IPS-15b (cell line): ENCODE measurements around the gene MIPOL1.

Source experiments
- H3K27me3 ChIP-seq: one replicate; pipeline ENCODE4 v1.6.1; 2013; ENCODE audit warnings: low read length; ENCODE audit not compliant: control insufficient read depth, insufficient read depth
- H3K36me3 ChIP-seq: one replicate; pipeline ENCODE4 v1.6.1; 2013; ENCODE audit warnings: low read length; ENCODE audit not compliant: control insufficient read depth, insufficient read depth
- H3K4me1 ChIP-seq: one replicate; pipeline ENCODE4 v1.6.1; 2013; ENCODE audit warnings: mild to moderate bottlenecking, low read length; ENCODE audit not compliant: control insufficient read depth, insufficient read depth
- H3K4me3 ChIP-seq: one replicate; pipeline ENCODE4 v1.5.1; 2013; ENCODE audit warnings: low read depth, low read length
- H3K9ac ChIP-seq: one replicate; pipeline ENCODE4 v1.6.1; 2013; ENCODE audit warnings: low read depth, mild to moderate bottlenecking, low read length
- H3K9me3 ChIP-seq: one replicate; pipeline ENCODE4 v1.6.1; 2013; ENCODE audit warnings: mild to moderate bottlenecking, low read length; ENCODE audit not compliant: control insufficient read depth, insufficient read depth

MIPOL1 gene

GRCh38 chr14:37416264-37416663 lies 218.5 kb downstream of the MIPOL1 start:
- H3K36me3 ChIP-seq: no peaks in the 10 kb centered on the region
- no peaks in the 10 kb centered on the region for H3K4me1 ChIP-seq
- no peaks in the 10 kb centered on the region for H3K27me3 ChIP-seq
- no peak overlapping the region for H3K4me3 ChIP-seq
- no peak overlapping the region for H3K9ac ChIP-seq
- H3K9me3 ChIP-seq: no peaks in the 10 kb centered on the region

- H3K4me3 ChIP-seq: no peak overlapping the region
- no peaks in the 10 kb centered on the region for H3K27me3 ChIP-seq
- H3K36me3 ChIP-seq: no peaks in the 10 kb centered on the region
- no peaks in the 10 kb centered on the region for H3K9me3 ChIP-seq
- no peaks in the 10 kb centered on the region for H3K4me1 ChIP-seq
- H3K9ac ChIP-seq: no peak overlapping the region
Measured at GRCh38 chr14:37417151-37417550, 219.4 kb downstream of the MIPOL1 start.

- H3K27me3 ChIP-seq: no peaks in the 10 kb centered on the region
- no peaks in the 10 kb centered on the region for H3K9me3 ChIP-seq
- no peak overlapping the region for H3K4me3 ChIP-seq
- H3K36me3 ChIP-seq: no peaks in the 10 kb centered on the region
- H3K4me1 ChIP-seq: no peaks in the 10 kb centered on the region
- no peak overlapping the region for H3K9ac ChIP-seq
Measured at GRCh38 chr14:37417833-37418232, 220.1 kb downstream of the MIPOL1 start.

DNA sequence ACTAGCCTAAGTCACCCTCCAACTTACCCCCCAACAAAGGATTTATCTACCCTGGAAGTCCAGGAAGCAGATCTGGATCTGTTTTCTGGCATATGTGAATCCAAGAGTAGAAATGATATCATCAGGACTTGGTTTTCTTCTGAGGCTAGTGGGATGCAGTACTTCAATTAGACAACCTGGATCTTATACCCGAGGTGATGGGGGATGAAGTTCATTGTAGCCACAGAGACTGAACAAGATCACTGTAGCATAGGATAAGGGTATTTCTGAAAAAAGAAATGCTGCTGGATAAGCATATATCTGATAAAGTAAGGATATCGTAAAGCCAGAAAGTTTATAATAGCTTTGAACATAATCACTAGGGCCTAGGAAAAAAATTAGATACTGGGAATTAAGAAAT lies 222.9 kb downstream of the MIPOL1 start:
- H3K9me3 ChIP-seq: no peaks in the 10 kb centered on the region
- no peak overlapping the region for H3K9ac ChIP-seq
- no peak overlapping the region for H3K4me3 ChIP-seq
- H3K36me3 ChIP-seq: no peaks in the 10 kb centered on the region
- H3K4me1 ChIP-seq: no peaks in the 10 kb centered on the region
- no peaks in the 10 kb centered on the region for H3K27me3 ChIP-seq

- Histone ChIP-seq H3K27me3 (no peaks in the 10 kb centered on the region), H3K36me3 (no peaks in the 10 kb centered on the region), H3K9ac (no peak overlapping the region), H3K4me1 (no peaks in the 10 kb centered on the region), H3K9me3 (no peaks in the 10 kb centered on the region), H3K4me3 (no peak overlapping the region)
Measured at GRCh38 chr14:37422319-37422718, 224.6 kb downstream of the MIPOL1 start.

DNA sequence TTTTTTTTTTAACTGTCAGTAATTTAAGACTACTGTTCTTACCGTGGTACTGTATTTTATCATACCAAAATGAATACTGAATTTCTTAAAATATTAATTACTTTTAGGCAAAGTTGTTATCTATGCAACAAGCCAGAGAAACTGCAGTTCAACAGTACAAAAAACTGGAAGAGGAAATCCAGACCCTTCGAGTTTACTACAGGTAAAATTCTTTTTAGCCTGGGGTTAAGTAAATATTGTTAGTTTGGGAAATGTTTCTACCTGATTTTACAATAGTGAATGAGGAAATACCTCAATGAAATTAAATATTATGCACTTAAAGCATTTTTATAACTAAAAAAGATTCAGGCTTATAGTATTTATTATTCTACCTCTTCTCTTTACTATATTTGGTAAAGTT lies 225.0 kb downstream of the MIPOL1 start:
- H3K4me1 ChIP-seq: no peaks in the 10 kb centered on the region
- no peak overlapping the region for H3K4me3 ChIP-seq
- H3K36me3 ChIP-seq: no peaks in the 10 kb centered on the region
- no peaks in the 10 kb centered on the region for H3K9me3 ChIP-seq
- H3K9ac ChIP-seq: no peak overlapping the region
- H3K27me3 ChIP-seq: no peaks in the 10 kb centered on the region

DNA sequence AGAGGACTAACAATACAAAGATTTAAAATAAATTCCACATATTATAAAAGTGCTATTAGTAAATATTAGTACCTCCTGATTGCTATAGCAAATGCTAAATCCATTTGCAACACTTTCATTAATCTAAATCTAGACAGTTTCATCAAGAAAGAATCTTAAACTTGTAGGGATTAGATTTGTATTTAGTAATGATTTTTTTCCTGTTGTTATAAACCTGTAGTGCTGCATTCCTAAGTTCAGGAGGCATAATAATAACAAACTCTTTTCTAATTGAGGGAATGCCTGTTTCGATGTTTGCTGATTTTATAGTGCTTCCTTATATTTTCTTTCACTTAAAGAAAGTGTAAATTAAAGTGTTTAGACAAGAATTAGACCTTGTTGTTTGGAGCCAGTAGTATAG lies 231.2 kb downstream of the MIPOL1 start:
- Histone ChIP-seq H3K36me3 (no peaks in the 10 kb centered on the region), H3K9me3 (no peaks in the 10 kb centered on the region), H3K9ac (no peak overlapping the region), H3K4me3 (no peak overlapping the region), H3K4me1 (no peaks in the 10 kb centered on the region), H3K27me3 (no peaks in the 10 kb centered on the region)

DNA sequence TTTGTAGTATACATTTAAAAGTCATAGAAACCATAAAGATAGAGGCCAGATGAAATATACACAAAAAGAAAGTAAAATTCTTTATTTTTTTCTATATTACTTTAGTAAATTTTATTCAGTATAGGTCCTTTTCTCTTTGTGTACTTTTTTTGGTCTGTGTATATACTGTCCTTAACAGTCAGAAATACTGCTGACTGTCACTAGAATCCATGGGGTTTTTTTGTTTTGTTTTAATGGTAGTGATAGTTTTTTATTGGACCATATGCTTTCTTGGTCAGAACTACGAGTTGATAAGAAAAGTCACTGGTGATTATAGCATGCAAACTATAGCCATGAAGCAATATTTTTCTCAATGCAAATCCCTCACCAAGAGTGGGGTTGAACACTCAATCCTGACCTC lies 231.9 kb downstream of the MIPOL1 start:
- Histone ChIP-seq H3K27me3 (no peaks in the 10 kb centered on the region), H3K4me3 (no peak overlapping the region), H3K9ac (no peak overlapping the region), H3K9me3 (no peaks in the 10 kb centered on the region), H3K4me1 (no peaks in the 10 kb centered on the region), H3K36me3 (no peaks in the 10 kb centered on the region)

GRCh38 chr14:37434867-37435266 lies 237.1 kb downstream of the MIPOL1 start:
- no peaks in the 10 kb centered on the region for H3K27me3 ChIP-seq
- H3K4me1 ChIP-seq: no peaks in the 10 kb centered on the region
- no peak overlapping the region for H3K9ac ChIP-seq
- no peaks in the 10 kb centered on the region for H3K9me3 ChIP-seq
- H3K36me3 ChIP-seq: no peaks in the 10 kb centered on the region
- H3K4me3 ChIP-seq: no peak overlapping the region

- no peaks in the 10 kb centered on the region for H3K36me3 ChIP-seq
- H3K4me1 ChIP-seq: no peaks in the 10 kb centered on the region
- H3K9me3 ChIP-seq: no peaks in the 10 kb centered on the region
- H3K9ac ChIP-seq: no peak overlapping the region
- no peaks in the 10 kb centered on the region for H3K27me3 ChIP-seq
- no peak overlapping the region for H3K4me3 ChIP-seq
Measured at GRCh38 chr14:37436519-37436918, 238.8 kb downstream of the MIPOL1 start.

DNA sequence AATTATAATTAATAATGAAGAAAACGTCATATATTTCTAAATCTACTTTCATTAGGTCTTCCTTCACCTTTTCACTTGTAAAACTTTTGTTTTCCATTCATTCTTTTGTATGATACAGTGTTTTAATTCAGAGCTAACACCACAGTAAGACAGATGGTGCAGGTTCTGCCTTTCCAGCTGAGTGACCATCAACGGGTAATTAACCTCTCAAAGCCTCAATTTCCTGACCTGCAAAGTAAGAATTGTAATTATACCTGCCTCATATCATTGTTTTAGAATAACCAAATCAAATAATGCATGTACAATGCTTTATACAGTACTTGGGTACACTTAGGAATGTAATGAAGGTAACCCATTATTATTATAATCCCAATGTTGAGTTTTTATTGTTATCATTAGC lies 239.8 kb downstream of the MIPOL1 start:
- Histone ChIP-seq H3K9me3 (no peaks in the 10 kb centered on the region), H3K4me1 (no peaks in the 10 kb centered on the region), H3K36me3 (no peaks in the 10 kb centered on the region), H3K4me3 (no peak overlapping the region), H3K27me3 (no peaks in the 10 kb centered on the region), H3K9ac (no peak overlapping the region)

DNA sequence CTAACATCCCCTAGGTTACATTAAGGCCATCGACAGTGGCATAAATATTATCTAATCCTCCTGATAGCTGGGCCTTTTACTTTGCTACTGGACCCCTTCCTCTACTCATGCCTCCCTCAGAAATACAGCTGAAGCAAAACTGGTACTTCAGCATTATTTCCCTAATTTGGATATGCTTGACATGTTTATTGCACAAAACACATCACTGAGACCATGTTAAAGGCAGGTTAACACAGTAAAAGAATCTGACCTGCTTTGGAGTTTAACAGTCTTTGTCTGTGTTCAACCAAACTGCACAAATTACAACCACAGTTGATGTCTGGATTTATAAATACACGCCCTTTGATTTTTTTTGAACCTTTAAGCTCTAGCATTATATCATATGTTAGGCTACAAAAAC lies 240.7 kb downstream of the MIPOL1 start:
- Histone ChIP-seq H3K4me1 (no peaks in the 10 kb centered on the region), H3K36me3 (no peaks in the 10 kb centered on the region), H3K27me3 (no peaks in the 10 kb centered on the region), H3K9me3 (no peaks in the 10 kb centered on the region), H3K4me3 (no peak overlapping the region), H3K9ac (no peak overlapping the region)

- no peaks in the 10 kb centered on the region for H3K27me3 ChIP-seq
- no peaks in the 10 kb centered on the region for H3K9me3 ChIP-seq
- H3K4me1 ChIP-seq: no peaks in the 10 kb centered on the region
- no peak overlapping the region for H3K4me3 ChIP-seq
- H3K9ac ChIP-seq: no peak overlapping the region
- no peaks in the 10 kb centered on the region for H3K36me3 ChIP-seq
Measured at GRCh38 chr14:37443461-37443860, 245.7 kb downstream of the MIPOL1 start.
